GM23338 (cell line): ENCODE measurements around the gene FTH1. TPM values are rescaled to one million over a fixed set of nuclear protein-coding genes. Genes with fewer than 3 reads are reported as not detected.

Experiments
- ATAC-seq: fragments of 200-7000 bp; cut with Tn5 transposase; 3 replicates; pipeline ENCODE4 v1.9.1; 2020
- DNase-seq: peaks from one replicate; pipeline ENCODE4 v3.0.0-alpha.2; 2015; ENCODE audit warnings: low spot score
- H2AFZ ChIP-seq: fragments of 200-600 bp; sonication (generic); 2 replicates; pipeline ENCODE4 v1.8.0; 2016; ENCODE audit warnings: antibody characterized with exemption, mild to moderate bottlenecking, moderate library complexity
- H3F3A ChIP-seq: fragments of 200-600 bp; sonication (generic); replicated peaks from 2 replicates; pipeline ENCODE4 v1.8.0; 2017; ENCODE audit warnings: antibody characterized with exemption, mixed run types, low read depth
- H3K27ac ChIP-seq: fragments of 200-600 bp; sonication (generic); 2 replicates; pipeline ENCODE4 v1.6.1; 2016; ENCODE audit warnings: low read depth
- H3K27me3 ChIP-seq: fragments of 200-600 bp; sonication (generic); 2 replicates; pipeline ENCODE4 v1.8.0; 2016; ENCODE audit warnings: mild to moderate bottlenecking, mixed run types, moderate library complexity; ENCODE audit not compliant: insufficient read depth
- H3K36me3 ChIP-seq: fragments of 200-600 bp; sonication (generic); 2 replicates; pipeline ENCODE4 v1.8.0; 2016; ENCODE audit warnings: mild to moderate bottlenecking; ENCODE audit not compliant: insufficient read depth
- H3K4me1 ChIP-seq: fragments of 200-600 bp; sonication (generic); 2 replicates; pipeline ENCODE4 v1.8.0; 2016; ENCODE audit warnings: mild to moderate bottlenecking, moderate library complexity; ENCODE audit not compliant: insufficient read depth
- H3K4me2 ChIP-seq: fragments of 200-600 bp; sonication (generic); 2 replicates; pipeline ENCODE4 v1.7.1; 2017; ENCODE audit warnings: mixed run types
- H3K4me3 ChIP-seq: fragments of 200-600 bp; sonication (generic); 2 replicates; pipeline ENCODE4 v1.6.1; 2016; ENCODE audit warnings: mixed run types
- H3K79me2 ChIP-seq: fragments of 200-600 bp; sonication (generic); replicated peaks from 2 replicates; pipeline ENCODE4 v1.8.0; 2017; ENCODE audit warnings: mild to moderate bottlenecking; ENCODE audit not compliant: insufficient read depth
- H3K9me2 ChIP-seq: fragments of 200-600 bp; sonication (generic); 2 replicates; pipeline ENCODE4 v1.8.0; 2017; ENCODE audit not compliant: insufficient read depth
- H4K20me1 ChIP-seq: fragments of 200-600 bp; sonication (generic); replicated peaks from 2 replicates; pipeline ENCODE4 v1.8.0; 2017; ENCODE audit warnings: mild to moderate bottlenecking; ENCODE audit not compliant: insufficient read depth
- H3K27ac Mint-ChIP-seq: 2 replicates; pipeline ENCODE4 v1.8.0; 2020; ENCODE audit warnings: inconsistent platforms, mild to moderate bottlenecking, moderate library complexity, mixed read lengths
- H3K27me3 Mint-ChIP-seq: 3 replicates; pipeline ENCODE4 v1.8.0; 2022; ENCODE audit warnings: low read depth, mild to moderate bottlenecking, moderate library complexity, mixed read lengths, inconsistent platforms; ENCODE audit not compliant: insufficient read depth, poor library complexity
- H3K36me3 Mint-ChIP-seq: 3 replicates; pipeline ENCODE4 v1.8.0; 2021; ENCODE audit warnings: low read depth, mild to moderate bottlenecking, inconsistent platforms, moderate library complexity, mixed read lengths
- H3K4me1 Mint-ChIP-seq: 3 replicates; pipeline ENCODE4 v1.8.0; 2020; ENCODE audit warnings: mild to moderate bottlenecking, inconsistent platforms, mixed read lengths
- H3K4me3 Mint-ChIP-seq: 3 replicates; pipeline ENCODE4 v1.8.0; 2021; ENCODE audit warnings: moderate library complexity, mild to moderate bottlenecking, inconsistent platforms, mixed read lengths
- H3K9me3 Mint-ChIP-seq: 3 replicates; pipeline ENCODE4 v1.8.0; 2020; ENCODE audit warnings: moderate library complexity, mild to moderate bottlenecking, inconsistent platforms, mixed read lengths
- CREB1 ChIP-seq: fragments of 250-450 bp; sonication (Bioruptor Pico); IDR thresholded peaks from 2 replicates; pipeline ENCODE4 v1.5.0; 2020; ENCODE audit warnings: low read depth, mild to moderate bottlenecking, moderate library complexity
- EZH2 ChIP-seq: fragments of 200-600 bp; sonication (generic); IDR thresholded peaks from one replicate; pipeline ENCODE4 v1.8.0; 2017; ENCODE audit warnings: antibody characterized with exemption, mild to moderate bottlenecking, low read depth; ENCODE audit not compliant: unreplicated experiment
- EZH2phosphoT487 ChIP-seq: fragments of 200-600 bp; sonication (generic); IDR thresholded peaks from one replicate; pipeline ENCODE4 v1.8.1; 2018; ENCODE audit warnings: antibody characterized with exemption; ENCODE audit not compliant: unreplicated experiment
- JUNB ChIP-seq: IDR thresholded peaks from one replicate; pipeline ENCODE4 v1.6.1; 2016; ENCODE audit warnings: antibody characterized with exemption; ENCODE audit not compliant: unreplicated experiment
- NANOG ChIP-seq: IDR thresholded peaks from 2 replicates; pipeline ENCODE4 v1.6.1; 2016; ENCODE audit warnings: antibody characterized with exemption, borderline replicate concordance
- POLR2AphosphoS5 ChIP-seq: IDR thresholded peaks from 2 replicates; pipeline ENCODE4 v1.6.1; 2016; ENCODE audit warnings: antibody characterized with exemption, low read depth
- REST ChIP-seq: IDR thresholded peaks from one replicate; pipeline ENCODE4 v1.6.1; 2018; ENCODE audit warnings: antibody characterized with exemption; ENCODE audit not compliant: unreplicated experiment
- STAT1 ChIP-seq: IDR thresholded peaks from one replicate; pipeline ENCODE4 v1.6.1; 2016; ENCODE audit warnings: antibody characterized with exemption; ENCODE audit not compliant: unreplicated experiment
- ZNF114 ChIP-seq: fragments of 250-450 bp; sonication (Bioruptor Pico); IDR thresholded peaks from 2 replicates; pipeline ENCODE4 v1.5.0; 2020; ENCODE audit warnings: mild to moderate bottlenecking, moderate library complexity
- ZNF331 ChIP-seq: fragments of 250-450 bp; sonication (Bioruptor Pico); IDR thresholded peaks from 2 replicates; pipeline ENCODE4 v1.5.0; 2020; ENCODE audit warnings: low read depth, mild to moderate bottlenecking, moderate library complexity
- polyA plus RNA-seq: library from polyadenylated mRNA; unstranded; fragments of >200 nt; fragmentation: Nextera tagmentation; extraction: Ambion mirVana; gene quantifications from 2 replicates; pipeline ENCODE4 v1.2.1, GENCODE V29; 2016
- total RNA-seq: library from RNA; depleted of rRNA; stranded (reverse); fragments of >200 nt; shearing (Covaris generic); gene quantifications from 2 replicates; pipeline ENCODE4 v1.2.3, GENCODE V29; 2014
- TF ChIP-seq, protein P1 (sequence below), 2 experiments: fragments of 200-600 bp in 1 of 2; sonication (generic) in 1 of 2; conservative IDR thresholded peaks; 2 replicates each; pipeline versions ENCODE4 v1.5.1 to v1.6.1; 2016 to 2017; ENCODE audit warnings: antibody characterized with exemption in 2 of 2, low read depth in 2 of 2, mild to moderate bottlenecking in 2 of 2, moderate library complexity in 1 of 2
- TF ChIP-seq, protein P2 (sequence below): IDR thresholded peaks from 2 replicates; pipeline ENCODE4 v1.6.1; 2016; ENCODE audit warnings: antibody characterized with exemption
- TF ChIP-seq, protein P3 (sequence below): fragments of 250-450 bp; sonication (Bioruptor Pico); IDR thresholded peaks from 2 replicates; pipeline ENCODE4 v1.5.0; 2020; ENCODE audit warnings: mild to moderate bottlenecking, moderate library complexity

The FTH1 gene
- total and polyA plus RNA-seq, 2 experiments from 2014 or later: 718 to 2,750 TPM

DNA sequence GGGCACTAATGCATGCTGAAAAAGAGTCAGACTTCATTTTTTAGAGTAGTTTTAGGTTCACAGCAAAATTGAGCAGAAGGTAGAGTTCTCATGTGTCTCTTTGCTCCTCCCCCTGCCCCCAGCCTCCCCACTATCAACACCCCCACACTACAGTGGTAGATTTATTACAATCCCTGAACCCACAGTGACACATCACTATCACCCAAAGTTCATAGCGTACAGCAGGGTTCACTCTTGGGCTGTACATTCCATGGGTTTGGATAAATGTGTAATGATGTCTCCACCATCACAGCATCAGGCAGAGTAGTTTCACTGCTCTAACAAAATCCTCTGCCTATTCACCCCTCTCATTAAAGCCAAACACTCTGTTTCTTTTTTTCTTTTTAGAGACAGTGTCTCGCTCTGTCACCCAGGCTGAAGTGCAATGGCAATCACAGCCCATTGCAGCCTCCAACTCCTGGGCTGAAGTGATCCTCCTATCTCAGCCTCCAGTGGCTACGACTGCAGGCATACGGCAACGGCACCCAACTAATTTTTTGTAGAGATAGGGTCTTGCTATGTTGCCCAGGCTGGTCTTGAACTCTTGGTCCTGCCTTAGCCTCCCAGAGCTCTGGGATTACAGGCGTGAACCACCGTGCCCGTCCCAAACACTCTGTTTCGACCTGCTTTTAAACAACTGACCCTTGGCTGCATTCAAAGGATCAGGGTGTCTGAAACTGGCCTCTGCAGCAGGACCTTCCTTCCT, 13.2 kb downstream of the FTH1 start:
- Histone ChIP-seq H3K27me3 (peaks cover 12% of the 10 kb centered on the region; the same call in 1 of the 2 replicates), H3F3A (peaks cover 8% of the 10 kb centered on the region; the same call in 1 of the 2 replicates), H2AFZ (peak overlapping the region; percentile 89), H3K4me3 (peak overlapping the region; percentile 57), H3K27ac (no peak overlapping the region), H3K4me2 (peak overlapping the region; percentile 83), H3K79me2 (no peaks in the 10 kb centered on the region), H3K36me3 (no peaks in the 10 kb centered on the region), H3K4me1 (peaks cover 7% of the 10 kb centered on the region; the same call in 1 of the 2 replicates), H4K20me1 (no peaks in the 10 kb centered on the region), H3K9me2 (no peaks in the 10 kb centered on the region)
- no peaks in the 10 kb centered on the region for H3K36me3 Mint-ChIP-seq
- peaks cover 7% of the 10 kb centered on the region for H3K4me1 Mint-ChIP-seq
- H3K4me3 Mint-ChIP-seq: peak overlapping the region; percentile 61; the same call in 2 of the 3 replicates
- no peak overlapping the region for H3K27ac Mint-ChIP-seq
- no peak for ATAC-seq
- no peaks in the 10 kb centered on the region for H3K9me3 Mint-ChIP-seq
- TF ChIP-seq REST (no peak), ZNF331 (CRISPR knock-in tag) (no peak), EZH2phosphoT487 (no peak), POLR2AphosphoS5 (no peak), STAT1 (no peak), JUNB (no peak), CREB1 (no peak), EZH2 (no peak), ZNF114 (no peak), NANOG (no peak)
- TF ChIP-seq, protein P1, sequence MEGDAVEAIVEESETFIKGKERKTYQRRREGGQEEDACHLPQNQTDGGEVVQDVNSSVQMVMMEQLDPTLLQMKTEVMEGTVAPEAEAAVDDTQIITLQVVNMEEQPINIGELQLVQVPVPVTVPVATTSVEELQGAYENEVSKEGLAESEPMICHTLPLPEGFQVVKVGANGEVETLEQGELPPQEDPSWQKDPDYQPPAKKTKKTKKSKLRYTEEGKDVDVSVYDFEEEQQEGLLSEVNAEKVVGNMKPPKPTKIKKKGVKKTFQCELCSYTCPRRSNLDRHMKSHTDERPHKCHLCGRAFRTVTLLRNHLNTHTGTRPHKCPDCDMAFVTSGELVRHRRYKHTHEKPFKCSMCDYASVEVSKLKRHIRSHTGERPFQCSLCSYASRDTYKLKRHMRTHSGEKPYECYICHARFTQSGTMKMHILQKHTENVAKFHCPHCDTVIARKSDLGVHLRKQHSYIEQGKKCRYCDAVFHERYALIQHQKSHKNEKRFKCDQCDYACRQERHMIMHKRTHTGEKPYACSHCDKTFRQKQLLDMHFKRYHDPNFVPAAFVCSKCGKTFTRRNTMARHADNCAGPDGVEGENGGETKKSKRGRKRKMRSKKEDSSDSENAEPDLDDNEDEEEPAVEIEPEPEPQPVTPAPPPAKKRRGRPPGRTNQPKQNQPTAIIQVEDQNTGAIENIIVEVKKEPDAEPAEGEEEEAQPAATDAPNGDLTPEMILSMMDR (conservative IDR thresholded peaks at IDR 0.05; ENCODE audit: low read depth in 2 of 2): no peak
- TF ChIP-seq, protein P2, sequence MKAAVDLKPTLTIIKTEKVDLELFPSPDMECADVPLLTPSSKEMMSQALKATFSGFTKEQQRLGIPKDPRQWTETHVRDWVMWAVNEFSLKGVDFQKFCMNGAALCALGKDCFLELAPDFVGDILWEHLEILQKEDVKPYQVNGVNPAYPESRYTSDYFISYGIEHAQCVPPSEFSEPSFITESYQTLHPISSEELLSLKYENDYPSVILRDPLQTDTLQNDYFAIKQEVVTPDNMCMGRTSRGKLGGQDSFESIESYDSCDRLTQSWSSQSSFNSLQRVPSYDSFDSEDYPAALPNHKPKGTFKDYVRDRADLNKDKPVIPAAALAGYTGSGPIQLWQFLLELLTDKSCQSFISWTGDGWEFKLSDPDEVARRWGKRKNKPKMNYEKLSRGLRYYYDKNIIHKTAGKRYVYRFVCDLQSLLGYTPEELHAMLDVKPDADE: no peak
- TF ChIP-seq, protein P3, sequence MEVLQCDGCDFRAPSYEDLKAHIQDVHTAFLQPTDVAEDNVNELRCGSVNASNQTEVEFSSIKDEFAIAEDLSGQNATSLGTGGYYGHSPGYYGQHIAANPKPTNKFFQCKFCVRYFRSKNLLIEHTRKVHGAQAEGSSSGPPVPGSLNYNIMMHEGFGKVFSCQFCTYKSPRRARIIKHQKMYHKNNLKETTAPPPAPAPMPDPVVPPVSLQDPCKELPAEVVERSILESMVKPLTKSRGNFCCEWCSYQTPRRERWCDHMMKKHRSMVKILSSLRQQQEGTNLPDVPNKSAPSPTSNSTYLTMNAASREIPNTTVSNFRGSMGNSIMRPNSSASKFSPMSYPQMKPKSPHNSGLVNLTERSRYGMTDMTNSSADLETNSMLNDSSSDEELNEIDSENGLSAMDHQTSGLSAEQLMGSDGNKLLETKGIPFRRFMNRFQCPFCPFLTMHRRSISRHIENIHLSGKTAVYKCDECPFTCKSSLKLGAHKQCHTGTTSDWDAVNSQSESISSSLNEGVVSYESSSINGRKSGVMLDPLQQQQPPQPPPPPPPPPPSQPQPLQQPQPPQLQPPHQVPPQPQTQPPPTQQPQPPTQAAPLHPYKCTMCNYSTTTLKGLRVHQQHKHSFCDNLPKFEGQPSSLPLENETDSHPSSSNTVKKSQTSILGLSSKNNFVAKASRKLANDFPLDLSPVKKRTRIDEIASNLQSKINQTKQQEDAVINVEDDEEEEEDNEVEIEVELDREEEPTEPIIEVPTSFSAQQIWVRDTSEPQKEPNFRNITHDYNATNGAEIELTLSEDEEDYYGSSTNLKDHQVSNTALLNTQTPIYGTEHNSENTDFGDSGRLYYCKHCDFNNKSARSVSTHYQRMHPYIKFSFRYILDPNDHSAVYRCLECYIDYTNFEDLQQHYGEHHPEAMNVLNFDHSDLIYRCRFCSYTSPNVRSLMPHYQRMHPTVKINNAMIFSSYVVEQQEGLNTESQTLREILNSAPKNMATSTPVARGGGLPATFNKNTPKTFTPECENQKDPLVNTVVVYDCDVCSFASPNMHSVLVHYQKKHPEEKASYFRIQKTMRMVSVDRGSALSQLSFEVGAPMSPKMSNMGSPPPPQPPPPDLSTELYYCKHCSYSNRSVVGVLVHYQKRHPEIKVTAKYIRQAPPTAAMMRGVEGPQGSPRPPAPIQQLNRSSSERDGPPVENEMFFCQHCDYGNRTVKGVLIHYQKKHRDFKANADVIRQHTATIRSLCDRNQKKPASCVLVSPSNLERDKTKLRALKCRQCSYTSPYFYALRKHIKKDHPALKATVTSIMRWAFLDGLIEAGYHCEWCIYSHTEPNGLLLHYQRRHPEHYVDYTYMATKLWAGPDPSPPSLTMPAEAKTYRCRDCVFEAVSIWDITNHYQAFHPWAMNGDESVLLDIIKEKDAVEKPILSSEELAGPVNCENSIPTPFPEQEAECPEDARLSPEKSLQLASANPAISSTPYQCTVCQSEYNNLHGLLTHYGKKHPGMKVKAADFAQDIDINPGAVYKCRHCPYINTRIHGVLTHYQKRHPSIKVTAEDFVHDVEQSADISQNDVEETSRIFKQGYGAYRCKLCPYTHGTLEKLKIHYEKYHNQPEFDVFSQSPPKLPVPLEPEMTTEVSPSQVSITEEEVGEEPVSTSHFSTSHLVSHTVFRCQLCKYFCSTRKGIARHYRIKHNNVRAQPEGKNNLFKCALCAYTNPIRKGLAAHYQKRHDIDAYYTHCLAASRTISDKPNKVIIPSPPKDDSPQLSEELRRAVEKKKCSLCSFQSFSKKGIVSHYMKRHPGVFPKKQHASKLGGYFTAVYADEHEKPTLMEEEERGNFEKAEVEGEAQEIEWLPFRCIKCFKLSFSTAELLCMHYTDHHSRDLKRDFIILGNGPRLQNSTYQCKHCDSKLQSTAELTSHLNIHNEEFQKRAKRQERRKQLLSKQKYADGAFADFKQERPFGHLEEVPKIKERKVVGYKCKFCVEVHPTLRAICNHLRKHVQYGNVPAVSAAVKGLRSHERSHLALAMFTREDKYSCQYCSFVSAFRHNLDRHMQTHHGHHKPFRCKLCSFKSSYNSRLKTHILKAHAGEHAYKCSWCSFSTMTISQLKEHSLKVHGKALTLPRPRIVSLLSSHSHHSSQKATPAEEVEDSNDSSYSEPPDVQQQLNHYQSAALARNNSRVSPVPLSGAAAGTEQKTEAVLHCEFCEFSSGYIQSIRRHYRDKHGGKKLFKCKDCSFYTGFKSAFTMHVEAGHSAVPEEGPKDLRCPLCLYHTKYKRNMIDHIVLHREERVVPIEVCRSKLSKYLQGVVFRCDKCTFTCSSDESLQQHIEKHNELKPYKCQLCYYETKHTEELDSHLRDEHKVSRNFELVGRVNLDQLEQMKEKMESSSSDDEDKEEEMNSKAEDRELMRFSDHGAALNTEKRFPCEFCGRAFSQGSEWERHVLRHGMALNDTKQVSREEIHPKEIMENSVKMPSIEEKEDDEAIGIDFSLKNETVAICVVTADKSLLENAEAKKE (CRISPR knock-in tag): no peak
- peaks cover 22% of the 10 kb centered on the region for H3K27me3 Mint-ChIP-seq
- DNase-seq: no peak
